VCaP (cell line): Measurements from ENCODE around the gene SLC36A2.

Experiments used
- H3K27ac ChIP-seq: fragments of 450-650 bp; 2 replicates; pipeline ENCODE4 v1.5.1; 2017
- TF ChIP-seq, protein P1 (sequence below): fragments of 450-650 bp; conservative IDR thresholded peaks from 2 replicates; pipeline ENCODE4 v1.5.1; 2017; ENCODE audit warnings: mild to moderate bottlenecking, moderate library complexity

SLC36A2 gene

GRCh38 chr5:151296478-151296830 lies 50.9 kb downstream of the SLC36A2 start:
- no peak overlapping the region for H3K27ac ChIP-seq
- TF ChIP-seq, protein P1, sequence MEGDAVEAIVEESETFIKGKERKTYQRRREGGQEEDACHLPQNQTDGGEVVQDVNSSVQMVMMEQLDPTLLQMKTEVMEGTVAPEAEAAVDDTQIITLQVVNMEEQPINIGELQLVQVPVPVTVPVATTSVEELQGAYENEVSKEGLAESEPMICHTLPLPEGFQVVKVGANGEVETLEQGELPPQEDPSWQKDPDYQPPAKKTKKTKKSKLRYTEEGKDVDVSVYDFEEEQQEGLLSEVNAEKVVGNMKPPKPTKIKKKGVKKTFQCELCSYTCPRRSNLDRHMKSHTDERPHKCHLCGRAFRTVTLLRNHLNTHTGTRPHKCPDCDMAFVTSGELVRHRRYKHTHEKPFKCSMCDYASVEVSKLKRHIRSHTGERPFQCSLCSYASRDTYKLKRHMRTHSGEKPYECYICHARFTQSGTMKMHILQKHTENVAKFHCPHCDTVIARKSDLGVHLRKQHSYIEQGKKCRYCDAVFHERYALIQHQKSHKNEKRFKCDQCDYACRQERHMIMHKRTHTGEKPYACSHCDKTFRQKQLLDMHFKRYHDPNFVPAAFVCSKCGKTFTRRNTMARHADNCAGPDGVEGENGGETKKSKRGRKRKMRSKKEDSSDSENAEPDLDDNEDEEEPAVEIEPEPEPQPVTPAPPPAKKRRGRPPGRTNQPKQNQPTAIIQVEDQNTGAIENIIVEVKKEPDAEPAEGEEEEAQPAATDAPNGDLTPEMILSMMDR, result no peak

- TF ChIP-seq, protein P1, result no peak
- peak overlapping the region; percentile 44 for H3K27ac ChIP-seq
Observed at GRCh38 chr5:151295791-151296477, 51.4 kb downstream of the SLC36A2 start.

- peak overlapping the region; percentile 44 for H3K27ac ChIP-seq
- TF ChIP-seq, protein P1, result no peak
Observed at GRCh38 chr5:151295138-151295537, 52.2 kb downstream of the SLC36A2 start.

DNA sequence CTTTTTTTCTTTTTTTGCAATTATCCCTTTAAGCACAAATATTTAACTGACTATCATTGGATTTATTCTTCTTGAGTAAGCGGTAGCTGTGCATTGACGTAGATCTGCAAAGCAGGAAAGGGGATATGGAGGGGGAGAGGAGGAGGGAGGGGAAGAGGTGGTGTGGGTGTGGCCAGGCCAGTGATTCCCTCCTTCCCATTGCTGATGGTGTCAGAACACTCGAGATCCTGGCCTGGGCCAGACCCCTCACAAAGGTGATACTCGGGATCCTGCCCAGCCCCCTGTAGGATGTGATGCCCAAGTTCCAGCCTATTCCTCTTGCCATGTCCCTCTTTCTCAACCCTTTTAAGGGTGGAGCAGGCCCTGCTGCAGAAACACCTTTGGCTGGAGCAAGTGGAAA lies 53.7 kb downstream of the SLC36A2 start:
- no peak overlapping the region for H3K27ac ChIP-seq
- TF ChIP-seq, protein P1, result no peak

DNA sequence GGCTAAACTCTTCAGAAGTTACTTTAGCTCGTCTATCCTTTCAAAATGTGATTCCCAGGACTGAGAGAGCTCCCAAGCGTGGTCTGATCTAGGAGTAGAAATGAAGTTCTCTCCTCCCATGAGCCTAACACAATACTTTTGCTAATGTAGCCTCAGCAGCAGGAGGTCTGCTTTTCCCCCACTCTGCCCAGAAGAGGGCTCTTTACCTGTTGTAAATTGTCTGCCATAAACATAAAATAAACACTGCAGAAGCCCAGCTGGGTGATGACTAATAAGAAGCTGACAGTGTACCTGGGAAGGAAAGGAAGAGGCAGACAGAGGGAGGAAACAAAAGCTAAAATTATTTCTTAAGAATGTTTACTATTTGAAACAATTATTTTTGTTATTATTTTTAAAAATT lies 59.2 kb downstream of the SLC36A2 start:
- TF ChIP-seq, protein P1, result peak; percentile 70
- no peak overlapping the region for H3K27ac ChIP-seq

- no peak overlapping the region for H3K27ac ChIP-seq
- TF ChIP-seq, protein P1, result no peak
Observed at GRCh38 chr5:151286246-151286645, 61.1 kb downstream of the SLC36A2 start.

- TF ChIP-seq, protein P1, result no peak
- no peak overlapping the region for H3K27ac ChIP-seq
Observed at GRCh38 chr5:151285683-151286082, 61.7 kb downstream of the SLC36A2 start.
